Neuron (in vitro differentiated cells): ENCODE measurements around the gene HPSE2.

Source experiments
- H2AFZ ChIP-seq: one replicate; pipeline ENCODE4 v1.6.1; 2013; ENCODE audit warnings: low read depth, mild to moderate bottlenecking, inconsistent platforms, low read length, moderate library complexity
- H3K27me3 ChIP-seq: one replicate; pipeline ENCODE4 v1.6.1; 2013; ENCODE audit warnings: low read length; ENCODE audit not compliant: insufficient read depth
- H3K36me3 ChIP-seq: one replicate; pipeline ENCODE4 v1.6.1; 2013; ENCODE audit warnings: low read length; ENCODE audit not compliant: insufficient read depth
- H3K4me1 ChIP-seq: one replicate; pipeline ENCODE4 v1.6.1; 2013; ENCODE audit warnings: low read length; ENCODE audit not compliant: insufficient read depth
- H3K4me3 ChIP-seq: 2 replicates; pipeline ENCODE4 v1.5.1; 2013; ENCODE audit warnings: mild to moderate bottlenecking, low read length, moderate library complexity
- H3K9me3 ChIP-seq: one replicate; pipeline ENCODE4 v1.6.1; 2013; ENCODE audit warnings: low read length

HPSE2 gene

DNA sequence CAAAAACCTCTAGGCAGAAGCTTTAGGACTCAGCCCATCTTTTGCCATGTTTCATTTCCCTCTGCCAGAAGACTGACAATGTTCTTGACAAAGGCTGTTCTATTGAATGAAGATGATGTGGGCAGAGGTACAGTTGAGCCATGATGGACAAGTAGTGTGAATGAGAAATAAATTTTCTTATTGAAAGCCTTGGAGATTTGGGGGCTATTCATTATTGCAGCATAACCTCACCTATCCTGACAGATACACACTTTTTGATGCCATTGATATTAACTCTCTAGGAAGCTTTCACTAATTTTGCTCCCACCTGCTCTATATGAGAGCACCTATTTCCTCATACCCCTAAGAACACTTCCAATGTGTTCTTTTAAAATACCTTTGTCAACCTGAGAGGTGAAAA is 752.0 kb downstream of the HPSE2 start:
- H3K4me1 ChIP-seq: peaks cover 4% of the 10 kb centered on the region

GRCh38 chr10:98482096-98482495 is 753.6 kb downstream of the HPSE2 start:
- H3K27me3 ChIP-seq: no peaks in the 10 kb centered on the region
- no peak overlapping the region for H3K4me3 ChIP-seq
- no peaks in the 10 kb centered on the region for H3K9me3 ChIP-seq
- H3K36me3 ChIP-seq: no peaks in the 10 kb centered on the region
- no peak overlapping the region for H2AFZ ChIP-seq
- peaks cover 3% of the 10 kb centered on the region for H3K4me1 ChIP-seq

More for the DNA sequence above, 752.0 kb downstream of the HPSE2 start:
- no peaks in the 10 kb centered on the region for H3K36me3 ChIP-seq
- H2AFZ ChIP-seq: no peak overlapping the region
- no peaks in the 10 kb centered on the region for H3K9me3 ChIP-seq
- no peak overlapping the region for H3K4me3 ChIP-seq
- H3K27me3 ChIP-seq: no peaks in the 10 kb centered on the region

GRCh38 chr10:98481404-98481945 is 754.2 kb downstream of the HPSE2 start:
- H2AFZ ChIP-seq: no peak overlapping the region
- no peaks in the 10 kb centered on the region for H3K27me3 ChIP-seq
- H3K36me3 ChIP-seq: no peaks in the 10 kb centered on the region
- no peaks in the 10 kb centered on the region for H3K4me1 ChIP-seq
- no peak overlapping the region for H3K4me3 ChIP-seq
- no peaks in the 10 kb centered on the region for H3K9me3 ChIP-seq

GRCh38 chr10:98478430-98479222 is 757.0 kb downstream of the HPSE2 start:
- no peaks in the 10 kb centered on the region for H3K27me3 ChIP-seq
- H3K4me3 ChIP-seq: no peak overlapping the region
- no peaks in the 10 kb centered on the region for H3K4me1 ChIP-seq
- no peaks in the 10 kb centered on the region for H3K9me3 ChIP-seq
- no peaks in the 10 kb centered on the region for H3K36me3 ChIP-seq
- H2AFZ ChIP-seq: no peak overlapping the region

GRCh38 chr10:98477861-98478260 is 757.8 kb downstream of the HPSE2 start:
- no peak overlapping the region for H3K4me3 ChIP-seq
- no peaks in the 10 kb centered on the region for H3K27me3 ChIP-seq
- H3K36me3 ChIP-seq: no peaks in the 10 kb centered on the region
- H3K4me1 ChIP-seq: no peaks in the 10 kb centered on the region
- no peaks in the 10 kb centered on the region for H3K9me3 ChIP-seq
- no peak overlapping the region for H2AFZ ChIP-seq

DNA sequence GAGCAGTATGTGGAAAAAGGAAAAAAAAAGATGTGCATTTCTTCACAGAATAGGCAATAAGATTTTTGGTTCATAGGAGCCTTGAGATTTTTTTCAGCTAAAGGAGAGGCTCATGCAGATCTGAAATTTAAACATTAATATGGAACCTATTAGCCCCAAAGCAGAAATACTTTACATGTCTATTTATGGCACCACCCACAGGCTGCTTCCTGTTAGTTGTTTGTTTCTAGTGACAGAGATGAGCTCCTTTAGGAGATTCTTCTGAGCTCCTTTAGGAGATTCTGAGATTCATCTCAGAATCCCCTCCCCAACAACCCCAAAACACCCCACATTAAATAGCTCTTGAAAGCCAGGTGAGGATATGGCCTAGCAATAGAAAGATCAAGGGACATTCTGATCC is 761.0 kb downstream of the HPSE2 start:
- Histone ChIP-seq H3K9me3 (no peaks in the 10 kb centered on the region), H3K36me3 (no peaks in the 10 kb centered on the region), H3K27me3 (peaks cover 4% of the 10 kb centered on the region), H3K4me1 (peaks cover 3% of the 10 kb centered on the region), H2AFZ (no peak overlapping the region), H3K4me3 (no peak overlapping the region)

DNA sequence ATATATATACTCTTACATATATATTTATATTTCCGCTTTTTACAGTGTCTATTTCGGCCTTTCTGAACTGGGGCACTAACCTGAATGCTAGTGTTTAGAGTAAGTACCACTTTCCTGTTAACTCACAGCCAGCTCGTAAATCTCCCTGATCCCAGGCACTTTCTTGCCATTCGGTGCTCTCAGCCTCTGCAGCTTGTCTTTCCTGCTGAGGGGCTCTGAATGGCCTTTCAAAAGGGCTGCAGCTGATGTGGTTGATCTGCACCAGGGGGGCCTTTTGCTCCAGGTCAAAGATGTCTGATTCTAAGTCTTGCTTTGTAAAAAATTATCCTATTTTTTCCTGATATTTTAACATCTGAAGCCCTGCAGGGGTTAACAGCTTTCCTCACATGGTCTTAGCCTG is 763.5 kb downstream of the HPSE2 start:
- no peak overlapping the region for H2AFZ ChIP-seq
- peaks cover 15% of the 10 kb centered on the region for H3K27me3 ChIP-seq
- H3K4me3 ChIP-seq: no peak overlapping the region
- peaks cover 3% of the 10 kb centered on the region for H3K4me1 ChIP-seq
- no peaks in the 10 kb centered on the region for H3K9me3 ChIP-seq
- no peaks in the 10 kb centered on the region for H3K36me3 ChIP-seq

DNA sequence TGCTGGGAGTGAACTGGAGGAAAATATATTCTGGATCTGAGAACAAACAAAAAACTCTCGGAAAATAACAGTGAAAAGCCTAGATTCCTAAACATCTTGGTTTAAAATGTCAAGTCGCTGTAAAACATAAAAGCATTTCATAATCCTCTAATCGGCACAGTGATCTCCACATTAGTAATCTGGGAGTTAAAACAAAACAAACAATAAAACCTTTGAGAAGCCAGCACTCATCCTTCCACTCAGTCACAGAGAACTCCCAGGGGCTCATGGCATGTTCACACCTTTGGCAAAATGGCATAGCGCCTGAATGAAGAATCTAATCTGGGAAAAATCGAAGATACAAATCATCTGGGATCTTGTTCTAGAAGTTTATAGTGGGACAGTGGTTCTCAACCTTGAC is 764.8 kb downstream of the HPSE2 start:
- no peaks in the 10 kb centered on the region for H3K9me3 ChIP-seq
- no peak overlapping the region for H3K4me3 ChIP-seq
- H3K4me1 ChIP-seq: peaks cover 3% of the 10 kb centered on the region
- no peak overlapping the region for H2AFZ ChIP-seq
- no peaks in the 10 kb centered on the region for H3K36me3 ChIP-seq
- peaks cover 15% of the 10 kb centered on the region for H3K27me3 ChIP-seq

DNA sequence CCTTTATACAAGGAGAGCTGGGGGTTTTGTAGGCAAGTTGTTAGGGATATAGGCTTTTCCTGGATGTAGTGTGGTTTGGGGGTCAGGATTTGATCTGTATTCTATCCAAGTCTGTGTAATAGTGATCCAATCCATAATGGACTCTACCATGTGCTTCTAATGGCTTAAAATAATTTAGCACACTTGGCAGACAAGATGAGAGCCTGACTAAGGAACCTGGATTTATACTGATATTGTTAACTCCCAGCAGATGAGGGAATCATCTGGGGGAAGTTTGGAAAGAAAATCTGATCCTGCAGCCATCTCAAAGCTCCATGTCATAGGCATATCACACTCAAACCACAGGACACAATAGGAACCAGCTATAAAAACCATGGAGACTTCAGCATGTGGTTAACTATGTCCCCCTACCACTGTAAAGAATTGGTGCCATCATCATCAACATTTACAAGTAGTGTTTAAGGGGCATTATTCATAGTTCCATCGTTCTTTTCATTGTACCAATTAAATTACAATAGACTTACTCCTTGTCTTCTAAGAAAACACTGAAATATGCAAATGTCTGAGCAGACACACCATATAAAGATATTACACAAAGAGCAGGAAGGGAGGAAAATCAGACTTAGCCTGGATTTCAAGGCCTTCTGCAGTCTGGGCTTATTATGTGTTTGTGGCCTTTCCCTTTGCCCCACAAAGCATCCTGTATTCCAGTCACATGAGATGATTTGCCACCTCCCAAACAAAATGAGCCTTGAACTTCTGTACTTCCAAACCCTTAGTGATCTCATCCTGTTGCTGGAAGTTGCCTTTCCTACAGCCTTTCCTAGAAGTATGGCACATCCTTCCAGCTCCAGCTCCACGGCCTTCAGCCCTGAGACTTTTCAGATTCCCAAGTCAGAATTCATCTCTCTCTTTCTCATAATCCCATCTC is 766.4 kb downstream of the HPSE2 start:
- Histone ChIP-seq H3K4me1 (peaks cover 3% of the 10 kb centered on the region), H3K36me3 (no peaks in the 10 kb centered on the region), H3K4me3 (no peak overlapping the region), H3K9me3 (no peaks in the 10 kb centered on the region), H2AFZ (no peak overlapping the region), H3K27me3 (peaks cover 15% of the 10 kb centered on the region)

- Histone ChIP-seq H3K9me3 (no peaks in the 10 kb centered on the region), H2AFZ (no peak overlapping the region), H3K4me3 (no peak overlapping the region), H3K4me1 (peaks cover 3% of the 10 kb centered on the region), H3K27me3 (peaks cover 15% of the 10 kb centered on the region), H3K36me3 (no peaks in the 10 kb centered on the region)
These were observed 767.9 kb downstream of the HPSE2 start for GRCh38 chr10:98467506-98468318.

DNA sequence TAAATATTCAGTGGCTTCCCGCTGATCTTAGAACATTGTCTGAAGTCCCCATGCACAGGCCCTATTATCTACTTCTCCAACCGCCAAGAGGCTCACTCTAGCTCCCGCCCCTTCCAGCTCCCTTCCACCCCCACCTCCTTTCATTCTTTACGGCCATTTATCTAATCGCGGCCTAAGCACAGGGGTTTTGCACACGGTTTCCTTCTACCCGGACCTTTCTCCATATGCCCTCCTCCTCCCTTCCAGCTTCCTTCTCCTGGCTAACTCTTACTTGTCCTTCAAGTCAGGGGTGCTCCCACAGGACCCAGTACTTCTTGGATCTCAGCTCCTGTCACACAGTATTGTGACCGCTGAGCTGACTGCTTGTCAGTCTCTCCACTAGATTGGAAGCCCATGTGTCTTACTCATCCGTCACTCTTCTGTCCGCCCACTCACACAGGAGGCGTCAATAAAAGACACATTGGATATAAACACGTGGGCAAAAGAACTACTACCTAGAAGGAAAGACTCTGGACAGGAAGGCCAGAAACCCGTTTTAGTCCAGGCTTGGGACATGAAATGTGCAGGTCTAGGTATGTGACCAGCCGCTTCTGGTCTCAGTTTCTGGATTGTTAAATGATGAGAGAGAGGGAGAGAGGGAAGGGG is 768.7 kb downstream of the HPSE2 start:
- H3K9me3 ChIP-seq: no peaks in the 10 kb centered on the region
- H3K36me3 ChIP-seq: no peaks in the 10 kb centered on the region
- no peak overlapping the region for H3K4me3 ChIP-seq
- H3K27me3 ChIP-seq: peaks cover 15% of the 10 kb centered on the region
- no peak overlapping the region for H2AFZ ChIP-seq
- H3K4me1 ChIP-seq: no peaks in the 10 kb centered on the region

- H3K4me1 ChIP-seq: peaks cover 1% of the 10 kb centered on the region
- no peak overlapping the region for H2AFZ ChIP-seq
- peaks cover 11% of the 10 kb centered on the region for H3K27me3 ChIP-seq
- H3K4me3 ChIP-seq: no peak overlapping the region
- H3K36me3 ChIP-seq: no peaks in the 10 kb centered on the region
- no peaks in the 10 kb centered on the region for H3K9me3 ChIP-seq
These were observed 769.8 kb downstream of the HPSE2 start for GRCh38 chr10:98465866-98466265.
